Osteoblast (primary cell): ENCODE data around the gene CCDC71L. TPM values are rescaled to one million over a fixed set of nuclear protein-coding genes. Genes with fewer than 3 reads are reported as not detected.

Experiments
- DNase-seq: peaks from one replicate; pipeline ENCODE4 v3.0.0; 2011; ENCODE audit warnings: low spot score, mixed read lengths; ENCODE audit not compliant: insufficient read length; ENCODE audit errors: missing footprints
- H2AFZ ChIP-seq: 2 replicates; pipeline ENCODE4 v1.6.0; 2011; ENCODE audit warnings: mild to moderate bottlenecking, low read length
- H3K27ac ChIP-seq: 2 replicates; pipeline ENCODE4 v1.5.1; 2011; ENCODE audit warnings: mild to moderate bottlenecking, low read depth, low read length, moderate library complexity
- H3K27me3 ChIP-seq: 2 replicates; pipeline ENCODE4 v1.6.0; 2012; ENCODE audit warnings: mild to moderate bottlenecking, control low read depth, inconsistent platforms, low read length, moderate library complexity; ENCODE audit not compliant: insufficient read depth
- H3K36me3 ChIP-seq: 2 replicates; pipeline ENCODE4 v1.5.1; 2011; ENCODE audit warnings: mild to moderate bottlenecking, low read length, control low read depth, moderate library complexity; ENCODE audit not compliant: insufficient read depth
- H3K4me1 ChIP-seq: 2 replicates; pipeline ENCODE4 v1.5.1; 2011; ENCODE audit warnings: mild to moderate bottlenecking, low read length, control low read depth, moderate library complexity; ENCODE audit not compliant: insufficient read depth
- H3K4me2 ChIP-seq: 2 replicates; pipeline ENCODE4 v1.6.0; 2011; ENCODE audit warnings: mild to moderate bottlenecking, low read length; ENCODE audit not compliant: insufficient read depth
- H3K4me3 ChIP-seq: fragments of 200-600 bp; sonication (generic); 3 replicates; pipeline ENCODE4 v1.5.1; 2012; ENCODE audit warnings: mild to moderate bottlenecking, low read length, inconsistent platforms; ENCODE audit not compliant: insufficient read depth
- H3K79me2 ChIP-seq: 2 replicates; pipeline ENCODE4 v1.6.0; 2012; ENCODE audit warnings: mild to moderate bottlenecking, low read length, control low read depth, inconsistent platforms; ENCODE audit not compliant: insufficient read depth
- H3K9me3 ChIP-seq: 2 replicates; pipeline ENCODE4 v1.5.1; 2011; ENCODE audit warnings: low read depth, low read length, control low read depth
- H4K20me1 ChIP-seq: 2 replicates; pipeline ENCODE4 v1.6.0; 2012; ENCODE audit warnings: mild to moderate bottlenecking, low read length, control low read depth; ENCODE audit not compliant: insufficient read depth
- total RNA-seq: library from RNA; depleted of rRNA; stranded (reverse); fragments of >200 nt; gene quantifications from 2 replicates; pipeline ENCODE4 v1.2.3, GENCODE V29; 2012
- TF ChIP-seq, protein P1 (sequence below): IDR thresholded peaks from 2 replicates; pipeline ENCODE4 v1.5.1; 2011; ENCODE audit warnings: mild to moderate bottlenecking, low read depth, low read length, moderate library complexity; ENCODE audit errors: extremely low read depth

The CCDC71L gene
- total RNA-seq, 1 donor, result 29.3 TPM

DNA sequence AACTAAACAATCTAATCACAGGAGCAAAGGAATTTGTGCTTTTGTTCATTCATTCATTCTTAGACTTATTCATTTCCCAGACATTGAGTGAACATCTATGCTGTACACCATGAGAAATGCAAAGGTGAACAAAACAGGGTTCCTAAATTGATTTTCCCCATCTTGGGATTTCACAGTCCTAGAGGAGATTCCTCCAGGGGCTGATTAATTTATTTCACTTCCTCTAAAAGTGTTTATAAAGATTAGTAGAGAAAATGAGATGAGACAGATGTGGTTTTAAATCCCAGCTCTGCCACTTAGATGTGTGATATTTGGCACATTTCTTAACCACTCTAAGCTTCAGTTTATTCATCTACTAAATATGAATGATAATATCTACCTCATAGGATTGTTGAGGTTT, 8.9 kb downstream of the CCDC71L start:
- Histone ChIP-seq H2AFZ (no peak overlapping the region), H3K4me3 (no peak overlapping the region), H3K27ac (no peak overlapping the region), H3K4me2 (no peak overlapping the region), H3K9me3 (no peaks in the 10 kb centered on the region), H3K27me3 (no peaks in the 10 kb centered on the region), H3K79me2 (no peaks in the 10 kb centered on the region), H3K36me3 (no peaks in the 10 kb centered on the region), H3K4me1 (no peaks in the 10 kb centered on the region), H4K20me1 (no peaks in the 10 kb centered on the region)
- TF ChIP-seq, protein P1, sequence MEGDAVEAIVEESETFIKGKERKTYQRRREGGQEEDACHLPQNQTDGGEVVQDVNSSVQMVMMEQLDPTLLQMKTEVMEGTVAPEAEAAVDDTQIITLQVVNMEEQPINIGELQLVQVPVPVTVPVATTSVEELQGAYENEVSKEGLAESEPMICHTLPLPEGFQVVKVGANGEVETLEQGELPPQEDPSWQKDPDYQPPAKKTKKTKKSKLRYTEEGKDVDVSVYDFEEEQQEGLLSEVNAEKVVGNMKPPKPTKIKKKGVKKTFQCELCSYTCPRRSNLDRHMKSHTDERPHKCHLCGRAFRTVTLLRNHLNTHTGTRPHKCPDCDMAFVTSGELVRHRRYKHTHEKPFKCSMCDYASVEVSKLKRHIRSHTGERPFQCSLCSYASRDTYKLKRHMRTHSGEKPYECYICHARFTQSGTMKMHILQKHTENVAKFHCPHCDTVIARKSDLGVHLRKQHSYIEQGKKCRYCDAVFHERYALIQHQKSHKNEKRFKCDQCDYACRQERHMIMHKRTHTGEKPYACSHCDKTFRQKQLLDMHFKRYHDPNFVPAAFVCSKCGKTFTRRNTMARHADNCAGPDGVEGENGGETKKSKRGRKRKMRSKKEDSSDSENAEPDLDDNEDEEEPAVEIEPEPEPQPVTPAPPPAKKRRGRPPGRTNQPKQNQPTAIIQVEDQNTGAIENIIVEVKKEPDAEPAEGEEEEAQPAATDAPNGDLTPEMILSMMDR, result no peak
- DNase-seq, result no peak

DNA sequence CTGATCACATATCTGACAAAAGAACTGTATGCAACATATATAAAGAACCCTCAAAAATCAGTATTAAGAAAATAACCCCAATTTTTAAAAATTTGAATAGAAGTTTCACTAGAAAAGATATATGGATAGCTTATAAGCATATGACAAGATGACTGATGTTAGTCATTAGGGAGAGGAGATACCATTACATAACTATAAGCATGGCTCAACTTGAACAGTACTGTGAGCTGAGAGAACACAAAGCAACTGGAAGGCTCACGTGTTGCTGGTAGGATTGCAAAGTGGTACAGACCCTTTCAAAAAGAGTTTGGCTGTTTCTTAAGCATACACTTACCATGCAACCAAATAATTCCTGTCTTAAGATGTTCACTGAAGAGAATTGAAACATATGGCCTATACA, 14.7 kb downstream of the CCDC71L start:
- Histone ChIP-seq H4K20me1 (no peaks in the 10 kb centered on the region), H3K9me3 (no peaks in the 10 kb centered on the region), H3K79me2 (no peaks in the 10 kb centered on the region), H3K4me3 (no peak overlapping the region), H3K36me3 (no peaks in the 10 kb centered on the region), H2AFZ (no peak overlapping the region), H3K27me3 (no peaks in the 10 kb centered on the region), H3K27ac (no peak overlapping the region), H3K4me2 (no peak overlapping the region), H3K4me1 (no peaks in the 10 kb centered on the region)
- no peak for DNase-seq
- TF ChIP-seq, protein P1, result no peak

DNA sequence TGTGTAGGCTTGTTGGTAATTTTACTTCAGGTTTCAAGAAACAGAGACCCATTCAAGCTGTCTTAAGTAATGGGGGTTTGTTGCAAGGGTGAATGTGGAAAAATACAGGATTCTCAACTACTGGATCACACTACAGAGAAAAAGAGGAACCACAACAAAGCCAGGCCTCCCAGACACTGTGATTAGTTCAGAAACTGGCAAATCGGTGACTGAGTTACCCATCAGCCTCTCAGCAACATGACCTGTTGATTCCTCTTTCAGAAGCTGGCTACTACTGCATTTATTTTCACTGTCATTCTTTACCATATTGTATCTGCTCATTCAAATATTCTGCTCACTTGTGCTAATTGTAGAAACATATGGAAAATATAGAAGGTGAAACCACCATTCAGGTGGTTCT, 16.0 kb downstream of the CCDC71L start:
- no peak for DNase-seq

DNA sequence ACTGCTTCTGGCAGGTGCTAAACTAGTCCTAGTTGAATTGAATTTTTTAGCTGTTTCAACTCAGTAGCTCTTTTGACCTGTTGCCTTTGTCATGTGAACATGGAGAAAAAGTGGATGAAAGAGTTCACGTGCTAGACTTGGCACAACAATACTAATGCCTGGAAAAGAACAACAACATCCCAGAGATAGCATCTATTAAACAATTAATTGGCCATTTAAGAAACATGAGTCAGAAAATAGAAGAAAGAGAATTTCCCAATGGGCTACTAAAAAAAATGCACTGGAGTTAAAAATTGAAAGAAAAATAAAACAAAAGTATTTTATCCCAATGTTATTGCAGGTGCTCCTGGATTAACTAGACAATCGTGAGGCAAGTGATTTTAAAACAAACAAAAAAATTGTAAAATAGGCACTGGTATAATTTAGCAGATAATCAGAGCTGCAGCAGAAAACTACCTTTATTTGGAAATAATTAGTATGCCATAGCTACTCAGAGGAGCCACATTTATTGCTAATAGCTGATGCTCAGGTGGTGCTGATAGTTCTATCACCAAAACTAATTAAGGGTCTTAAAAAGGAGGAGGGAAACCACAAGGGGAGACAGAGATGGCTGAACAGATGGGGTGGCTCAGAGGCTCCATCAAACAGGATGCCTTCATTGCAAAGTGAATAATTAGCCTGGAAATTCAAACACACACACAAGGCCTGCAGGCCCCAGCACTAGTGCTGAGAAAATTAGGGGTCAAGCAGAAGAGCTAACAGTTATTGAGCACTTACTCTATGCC, 17.6 kb downstream of the CCDC71L start:
- Histone ChIP-seq H3K79me2 (no peaks in the 10 kb centered on the region), H3K27me3 (no peaks in the 10 kb centered on the region), H3K27ac (no peak overlapping the region), H3K4me3 (no peak overlapping the region), H2AFZ (no peak overlapping the region), H3K9me3 (no peaks in the 10 kb centered on the region), H3K4me1 (no peaks in the 10 kb centered on the region), H3K4me2 (no peak overlapping the region), H3K36me3 (no peaks in the 10 kb centered on the region), H4K20me1 (no peaks in the 10 kb centered on the region)
- TF ChIP-seq, protein P1, result no peak
- DNase-seq, result no peak

More for the DNA sequence above, 16.0 kb downstream of the CCDC71L start:
- no peaks in the 10 kb centered on the region for H3K79me2 ChIP-seq
- no peaks in the 10 kb centered on the region for H3K9me3 ChIP-seq
- no peaks in the 10 kb centered on the region for H3K36me3 ChIP-seq
- H4K20me1 ChIP-seq, result no peaks in the 10 kb centered on the region
- H2AFZ ChIP-seq, result peak overlapping the region; percentile 21
- H3K4me1 ChIP-seq, result no peaks in the 10 kb centered on the region
- TF ChIP-seq, protein P1, result no peak
- H3K4me3 ChIP-seq, result no peak overlapping the region
- H3K27me3 ChIP-seq, result no peaks in the 10 kb centered on the region
- H3K27ac ChIP-seq, result no peak overlapping the region
- H3K4me2 ChIP-seq, result no peak overlapping the region
